Measurements from ENCODE around the gene MACROD1. TPM values are rescaled to one million over a fixed set of nuclear protein-coding genes. Genes with fewer than 3 reads are reported as not detected.

The MACROD1 gene
- total and polyA plus RNA-seq, 2 of the 13 experiments (the other 11 are each of a cell fraction or from before 2014, with no cell fraction given) = 23.1 to 34.5 TPM

DNA sequence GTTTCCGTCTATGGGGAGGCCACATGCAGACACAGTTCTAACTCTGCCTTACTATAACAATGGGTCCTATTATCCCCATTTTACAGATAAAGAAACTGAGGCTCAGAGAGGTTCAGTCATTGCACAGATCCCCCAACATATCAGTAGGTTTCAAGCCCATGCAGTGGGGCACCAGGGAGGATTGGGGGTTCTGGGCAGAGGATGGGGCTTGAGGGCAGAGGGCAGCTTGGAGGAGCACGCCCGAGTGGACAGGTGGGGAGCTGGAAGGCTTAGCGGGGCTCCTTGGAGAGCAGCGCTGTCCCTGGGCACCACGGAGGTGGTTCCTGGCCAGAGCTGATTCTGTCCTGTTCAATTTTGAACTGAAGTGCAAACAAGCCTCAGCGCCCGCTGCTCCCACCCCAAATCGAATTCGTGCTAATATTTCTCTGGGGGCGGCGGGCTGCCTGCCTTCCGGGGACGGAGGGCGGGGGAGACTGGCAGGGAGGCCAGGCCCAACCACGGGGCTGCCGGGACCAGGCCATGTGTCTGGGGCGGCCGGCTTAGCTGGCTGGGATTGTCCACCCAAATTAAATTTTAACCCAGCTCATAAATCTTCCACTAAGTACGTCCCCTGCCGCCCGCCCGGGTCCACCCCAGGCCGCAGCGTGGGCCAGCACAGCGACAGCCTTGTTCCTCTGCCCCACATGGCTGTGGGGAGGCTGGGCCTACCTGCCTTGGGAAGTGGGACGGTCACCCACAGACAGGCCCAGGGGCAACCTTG lies 80.8 kb downstream of the MACROD1 start (continued):
- TF ChIP-seq NAIF1 (CRISPR knock-in tag; IDR thresholded peaks at IDR 0.05; ENCODE audit: borderline replicate concordance) = no peak
- no peak; the same call in 1 of the 2 replicates for TF ChIP-seq STAG1 (CRISPR knock-in tag; IDR thresholded peaks at IDR 0.05)
- TF ChIP-seq ZSCAN12 (CRISPR knock-in tag; IDR thresholded peaks at IDR 0.05) = no peak
- peak; percentile 52; the same call in 1 of the 2 replicates for TF ChIP-seq THRA (CRISPR knock-in tag; IDR thresholded peaks at IDR 0.05; ENCODE audit: borderline replicate concordance)
- TF ChIP-seq, protein P1, sequence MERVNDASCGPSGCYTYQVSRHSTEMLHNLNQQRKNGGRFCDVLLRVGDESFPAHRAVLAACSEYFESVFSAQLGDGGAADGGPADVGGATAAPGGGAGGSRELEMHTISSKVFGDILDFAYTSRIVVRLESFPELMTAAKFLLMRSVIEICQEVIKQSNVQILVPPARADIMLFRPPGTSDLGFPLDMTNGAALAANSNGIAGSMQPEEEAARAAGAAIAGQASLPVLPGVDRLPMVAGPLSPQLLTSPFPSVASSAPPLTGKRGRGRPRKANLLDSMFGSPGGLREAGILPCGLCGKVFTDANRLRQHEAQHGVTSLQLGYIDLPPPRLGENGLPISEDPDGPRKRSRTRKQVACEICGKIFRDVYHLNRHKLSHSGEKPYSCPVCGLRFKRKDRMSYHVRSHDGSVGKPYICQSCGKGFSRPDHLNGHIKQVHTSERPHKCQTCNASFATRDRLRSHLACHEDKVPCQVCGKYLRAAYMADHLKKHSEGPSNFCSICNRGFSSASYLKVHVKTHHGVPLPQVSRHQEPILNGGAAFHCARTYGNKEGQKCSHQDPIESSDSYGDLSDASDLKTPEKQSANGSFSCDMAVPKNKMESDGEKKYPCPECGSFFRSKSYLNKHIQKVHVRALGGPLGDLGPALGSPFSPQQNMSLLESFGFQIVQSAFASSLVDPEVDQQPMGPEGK (CRISPR knock-in tag; IDR thresholded peaks at IDR 0.05) = peak; percentile 91
- peak; percentile 20; the same call in 1 of the 2 replicates for TF ChIP-seq SMAD3 (CRISPR knock-in tag; IDR thresholded peaks at IDR 0.05)
- TF ChIP-seq SMYD3 (CRISPR knock-in tag; IDR thresholded peaks at IDR 0.05) = no peak
- peak; percentile 58; the same call in 1 of the 2 replicates for TF ChIP-seq ETV5 (CRISPR knock-in tag; IDR thresholded peaks at IDR 0.05; ENCODE audit: borderline replicate concordance)
- TF ChIP-seq, protein P2, sequence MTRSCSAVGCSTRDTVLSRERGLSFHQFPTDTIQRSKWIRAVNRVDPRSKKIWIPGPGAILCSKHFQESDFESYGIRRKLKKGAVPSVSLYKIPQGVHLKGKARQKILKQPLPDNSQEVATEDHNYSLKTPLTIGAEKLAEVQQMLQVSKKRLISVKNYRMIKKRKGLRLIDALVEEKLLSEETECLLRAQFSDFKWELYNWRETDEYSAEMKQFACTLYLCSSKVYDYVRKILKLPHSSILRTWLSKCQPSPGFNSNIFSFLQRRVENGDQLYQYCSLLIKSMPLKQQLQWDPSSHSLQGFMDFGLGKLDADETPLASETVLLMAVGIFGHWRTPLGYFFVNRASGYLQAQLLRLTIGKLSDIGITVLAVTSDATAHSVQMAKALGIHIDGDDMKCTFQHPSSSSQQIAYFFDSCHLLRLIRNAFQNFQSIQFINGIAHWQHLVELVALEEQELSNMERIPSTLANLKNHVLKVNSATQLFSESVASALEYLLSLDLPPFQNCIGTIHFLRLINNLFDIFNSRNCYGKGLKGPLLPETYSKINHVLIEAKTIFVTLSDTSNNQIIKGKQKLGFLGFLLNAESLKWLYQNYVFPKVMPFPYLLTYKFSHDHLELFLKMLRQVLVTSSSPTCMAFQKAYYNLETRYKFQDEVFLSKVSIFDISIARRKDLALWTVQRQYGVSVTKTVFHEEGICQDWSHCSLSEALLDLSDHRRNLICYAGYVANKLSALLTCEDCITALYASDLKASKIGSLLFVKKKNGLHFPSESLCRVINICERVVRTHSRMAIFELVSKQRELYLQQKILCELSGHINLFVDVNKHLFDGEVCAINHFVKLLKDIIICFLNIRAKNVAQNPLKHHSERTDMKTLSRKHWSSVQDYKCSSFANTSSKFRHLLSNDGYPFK (CRISPR knock-in tag; IDR thresholded peaks at IDR 0.05; ENCODE audit: borderline replicate concordance) = 0 out of 2 replicates have a peak, but pooled peaks have one; percentile 35
- TF ChIP-seq HNRNPUL1 (IDR thresholded peaks at IDR 0.05; ENCODE audit: low read depth, low read length) = no peak; the same call in 1 of the 2 replicates
- TF ChIP-seq, protein P3, sequence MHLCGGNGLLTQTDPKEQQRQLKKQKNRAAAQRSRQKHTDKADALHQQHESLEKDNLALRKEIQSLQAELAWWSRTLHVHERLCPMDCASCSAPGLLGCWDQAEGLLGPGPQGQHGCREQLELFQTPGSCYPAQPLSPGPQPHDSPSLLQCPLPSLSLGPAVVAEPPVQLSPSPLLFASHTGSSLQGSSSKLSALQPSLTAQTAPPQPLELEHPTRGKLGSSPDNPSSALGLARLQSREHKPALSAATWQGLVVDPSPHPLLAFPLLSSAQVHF (CRISPR knock-in tag; IDR thresholded peaks at IDR 0.05) = no peak
- no peak for TF ChIP-seq NR3C1 (CRISPR knock-in tag; IDR thresholded peaks at IDR 0.05)
- 0 out of 2 replicates have a peak, but pooled peaks have one; percentile 35 for TF ChIP-seq AKAP8 (CRISPR knock-in tag; IDR thresholded peaks at IDR 0.05)
- TF ChIP-seq ZNF781 (CRISPR knock-in tag; IDR thresholded peaks at IDR 0.05; ENCODE audit: borderline replicate concordance, not compliant biosample characterization) = no peak
- TF ChIP-seq, protein P4, sequence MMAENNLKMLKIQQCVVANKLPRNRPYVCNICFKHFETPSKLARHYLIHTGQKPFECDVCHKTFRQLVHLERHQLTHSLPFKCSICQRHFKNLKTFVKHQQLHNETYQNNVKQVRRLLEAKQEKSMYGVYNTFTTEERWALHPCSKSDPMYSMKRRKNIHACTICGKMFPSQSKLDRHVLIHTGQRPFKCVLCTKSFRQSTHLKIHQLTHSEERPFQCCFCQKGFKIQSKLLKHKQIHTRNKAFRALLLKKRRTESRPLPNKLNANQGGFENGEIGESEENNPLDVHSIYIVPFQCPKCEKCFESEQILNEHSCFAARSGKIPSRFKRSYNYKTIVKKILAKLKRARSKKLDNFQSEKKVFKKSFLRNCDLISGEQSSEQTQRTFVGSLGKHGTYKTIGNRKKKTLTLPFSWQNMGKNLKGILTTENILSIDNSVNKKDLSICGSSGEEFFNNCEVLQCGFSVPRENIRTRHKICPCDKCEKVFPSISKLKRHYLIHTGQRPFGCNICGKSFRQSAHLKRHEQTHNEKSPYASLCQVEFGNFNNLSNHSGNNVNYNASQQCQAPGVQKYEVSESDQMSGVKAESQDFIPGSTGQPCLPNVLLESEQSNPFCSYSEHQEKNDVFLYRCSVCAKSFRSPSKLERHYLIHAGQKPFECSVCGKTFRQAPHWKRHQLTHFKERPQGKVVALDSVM (CRISPR knock-in tag; IDR thresholded peaks at IDR 0.05) = no peak
- TF ChIP-seq CC2D1A (CRISPR knock-in tag; IDR thresholded peaks at IDR 0.05) = no peak
- TF ChIP-seq HDAC1 (CRISPR knock-in tag; IDR thresholded peaks at IDR 0.05) = peak; percentile 7; the same call in 1 of the 2 replicates
- TF ChIP-seq SRSF1 (optimal IDR thresholded peaks at IDR 0.05; ENCODE audit: low read depth, low read length) = no peak

Measured in HepG2 (cell line).